ENCODE measurements around the gene TPTE2.

- TF ChIP-seq CTCF (IDR thresholded peaks at IDR 0.05; ENCODE audit: insufficient read depth, low read depth, low read length) (no peak), EZH2 (IDR thresholded peaks at IDR 0.05; ENCODE audit: insufficient read depth, low read length) (no peak)
Observed at GRCh38 chr13:19575230-19575629, 13.9 kb upstream of the TPTE2 start.
